ENCODE results near the gene ANKRD44. TPM values are rescaled to one million over a fixed set of nuclear protein-coding genes. Genes with fewer than 3 reads are reported as not detected.

The ANKRD44 gene
- total RNA-seq, 1 experiment from 2014 or later, result 0.68 TPM

GRCh38 chr2:196974970-196975369 lies 335.6 kb downstream of the ANKRD44 start (continued):
- TF ChIP-seq ATF2 (CRISPR knock-in tag; IDR thresholded peaks at IDR 0.05; ENCODE audit: borderline replicate concordance, low read depth) (no peak), IRF1 (CRISPR knock-in tag; IDR thresholded peaks at IDR 0.05) (no peak), JAZF1 (CRISPR knock-in tag; IDR thresholded peaks at IDR 0.05) (no peak), EMX1 (CRISPR knock-in tag; IDR thresholded peaks at IDR 0.05) (no peak)
- TF ChIP-seq, protein P1, sequence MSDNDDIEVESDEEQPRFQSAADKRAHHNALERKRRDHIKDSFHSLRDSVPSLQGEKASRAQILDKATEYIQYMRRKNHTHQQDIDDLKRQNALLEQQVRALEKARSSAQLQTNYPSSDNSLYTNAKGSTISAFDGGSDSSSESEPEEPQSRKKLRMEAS (CRISPR knock-in tag; IDR thresholded peaks at IDR 0.05), result no peak

- peaks cover 14% of the 10 kb centered on the region for H3K4me1 Mint-ChIP-seq
- no peak for DNase-seq (ENCODE audit: low spot score)
- peaks cover 17% of the 10 kb centered on the region for H3K9me3 Mint-ChIP-seq
- ChIA-PET POLR2A (no interaction called here), CTCF (no interaction called here)
- peaks cover 16% of the 10 kb centered on the region for H3K36me3 Mint-ChIP-seq
- ATAC-seq, result peak; percentile 86
- no peak overlapping the region for H3K4me3 Mint-ChIP-seq
- no peaks in the 10 kb centered on the region for H3K27me3 Mint-ChIP-seq (ENCODE audit: low read depth)
- TF ChIP-seq ZNF121 (CRISPR knock-in tag; IDR thresholded peaks at IDR 0.05), result peak; percentile 12; the same call in 1 of the 2 replicates
- TF ChIP-seq ZNF423 (CRISPR knock-in tag; IDR thresholded peaks at IDR 0.05), result peak; percentile 73
- TF ChIP-seq ETV6 (CRISPR knock-in tag; IDR thresholded peaks at IDR 0.05), result peak; percentile 40; the same call in 1 of the 2 replicates
- TF ChIP-seq TEAD1 (CRISPR knock-in tag; IDR thresholded peaks at IDR 0.05), result no peak
- peak overlapping the region; percentile 91 for H3K27ac Mint-ChIP-seq
Observed at GRCh38 chr2:196971574-196972279, 338.9 kb downstream of the ANKRD44 start.

- TF ChIP-seq ZMAT4 (CRISPR knock-in tag; IDR thresholded peaks at IDR 0.05), result no peak
- TF ChIP-seq ZNF671 (CRISPR knock-in tag; IDR thresholded peaks at IDR 0.05), result no peak
- no peak for TF ChIP-seq ZNF317 (CRISPR knock-in tag; IDR thresholded peaks at IDR 0.05; ENCODE audit: borderline replicate concordance, low read depth)
- H3K9me3 Mint-ChIP-seq, result peaks cover 17% of the 10 kb centered on the region
- H3K4me3 Mint-ChIP-seq, result no peak overlapping the region
- no peak for DNase-seq (ENCODE audit: low spot score)
- ATAC-seq, result no peak
- peaks cover 28% of the 10 kb centered on the region for H3K4me1 Mint-ChIP-seq
- peak overlapping the region; percentile 58 for H3K27ac Mint-ChIP-seq
- no peaks in the 10 kb centered on the region for H3K27me3 Mint-ChIP-seq (ENCODE audit: low read depth)
- ChIA-PET CTCF (interaction anchor here (1.2 kb wide), 1 partner anchor 42 kb away, joined by 4 read pairs; no protein-coding TSS in a partner anchor), POLR2A (no interaction called here)
- H3K36me3 Mint-ChIP-seq, result peaks cover 16% of the 10 kb centered on the region
Observed at GRCh38 chr2:196970099-196970498, 340.5 kb downstream of the ANKRD44 start.

DNA sequence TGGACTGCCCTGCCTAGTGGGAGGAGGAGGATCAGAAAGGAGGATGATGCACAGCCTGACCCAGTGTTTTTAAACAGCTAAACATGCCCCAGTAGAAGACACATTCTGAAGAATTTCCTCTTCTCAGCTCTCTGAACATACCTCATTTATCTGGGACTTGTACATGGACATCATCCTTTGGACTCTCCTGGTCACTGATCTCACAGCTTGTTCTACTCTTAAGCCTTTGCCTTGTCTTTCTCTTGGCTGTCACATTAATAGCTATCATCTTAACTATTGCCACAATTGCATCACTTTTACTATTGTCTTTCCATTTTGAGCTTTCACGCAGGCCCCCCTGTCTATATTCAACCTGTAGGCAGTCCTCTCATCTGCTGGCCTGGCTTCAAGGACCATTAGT lies 342.1 kb downstream of the ANKRD44 start:
- TF ChIP-seq FOXP4 (CRISPR knock-in tag; IDR thresholded peaks at IDR 0.05), result no peak
- no peak for TF ChIP-seq E2F1 (CRISPR knock-in tag; IDR thresholded peaks at IDR 0.05)
- TF ChIP-seq PRRX2 (CRISPR knock-in tag; IDR thresholded peaks at IDR 0.05), result no peak
- TF ChIP-seq FOXP1 (CRISPR knock-in tag; IDR thresholded peaks at IDR 0.05; ENCODE audit: borderline replicate concordance), result no peak
- TF ChIP-seq CBFB (CRISPR knock-in tag; IDR thresholded peaks at IDR 0.05; ENCODE audit: low read depth), result no peak
- no peak for TF ChIP-seq ZNF317 (CRISPR knock-in tag; IDR thresholded peaks at IDR 0.05; ENCODE audit: borderline replicate concordance, low read depth)
- TF ChIP-seq JAZF1 (CRISPR knock-in tag; IDR thresholded peaks at IDR 0.05), result no peak
- no peak for TF ChIP-seq ZNF232 (CRISPR knock-in tag; IDR thresholded peaks at IDR 0.05)
- ATAC-seq, result no peak
- Mint-ChIP-seq H3K4me1 (peaks cover 31% of the 10 kb centered on the region), H3K27me3 (ENCODE audit: low read depth) (no peaks in the 10 kb centered on the region), H3K36me3 (peaks cover 16% of the 10 kb centered on the region), H3K9me3 (peaks cover 17% of the 10 kb centered on the region), H3K27ac (no peak overlapping the region), H3K4me3 (no peak overlapping the region)
- ChIA-PET POLR2A (no interaction called here), CTCF (no interaction called here)
- no peak for DNase-seq (ENCODE audit: low spot score)
